ENCODE results near the gene SLC12A8. TPM values are rescaled to one million over a fixed set of nuclear protein-coding genes. Genes with fewer than 3 reads are reported as not detected.

Gene SLC12A8
- total and polyA plus RNA-seq, 2 donors from 2014 or later: 5.4 to 29.1 TPM

DNA sequence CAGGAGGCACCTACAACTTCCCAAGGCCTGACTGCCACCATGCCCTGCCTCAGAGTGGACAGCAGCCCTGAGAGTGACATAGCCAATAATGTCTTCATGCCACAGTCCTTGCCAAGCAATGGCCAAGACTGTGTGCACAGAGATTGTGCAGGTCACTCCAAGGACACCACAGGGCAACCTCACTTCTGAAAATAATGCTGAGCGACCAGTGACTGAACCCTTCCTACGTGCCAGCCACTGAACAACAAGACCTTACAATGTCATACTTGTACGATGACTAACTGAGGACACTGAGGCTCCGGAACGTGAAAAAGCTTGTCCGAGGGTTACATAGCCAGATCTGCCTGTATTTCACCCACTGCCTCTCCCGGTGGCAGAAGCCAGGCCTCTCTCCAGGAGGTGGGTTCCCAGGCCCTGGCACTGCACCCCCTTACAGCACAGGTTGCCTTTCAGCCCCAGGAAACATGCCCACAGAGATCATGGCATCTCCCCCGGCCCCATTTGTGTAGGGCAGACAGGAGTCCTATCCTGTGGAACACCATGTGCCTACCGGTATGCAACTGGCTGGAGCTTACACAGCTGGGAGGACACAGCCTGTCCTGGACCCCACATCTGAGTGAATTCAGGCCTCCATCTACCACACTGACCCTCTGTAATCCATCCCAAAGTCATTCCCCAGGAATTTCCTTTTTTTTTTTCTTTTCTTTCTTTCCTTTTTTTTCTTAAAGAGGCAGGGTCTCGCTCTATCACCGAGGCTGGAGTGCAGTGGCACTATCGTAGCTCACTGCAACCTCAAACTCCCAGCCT is 72.3 kb downstream of the SLC12A8 start:
- no peak for DNase-seq
- Histone ChIP-seq H3K9ac (ENCODE audit: low read length in 3 of 3) (no peak overlapping the region), H3K27me3 (ENCODE audit: control insufficient read depth, insufficient read depth, low read length) (no peaks in the 10 kb centered on the region), H3K4me3 (ENCODE audit: low read length in 3 of 3) (no peak overlapping the region), H3K27ac (ENCODE audit: low read depth in 2 of 2, low read length in 2 of 2) (no peak overlapping the region), H3K9me3 (ENCODE audit: control insufficient read depth in 2 of 3, insufficient read depth in 1 of 3, low read length in 3 of 3) (no peaks in the 10 kb centered on the region), H3K36me3 (ENCODE audit: control insufficient read depth in 2 of 3, insufficient read depth in 3 of 3, low read length in 3 of 3) (no peaks in the 10 kb centered on the region), H3K4me1 (ENCODE audit: control insufficient read depth in 2 of 3, insufficient read depth in 2 of 3, low read depth in 1 of 3, low read length in 3 of 3) (peaks cover 2 to 13% (median 4%) of the 10 kb centered on the region in 3 donors)
- TF ChIP-seq, protein P1, sequence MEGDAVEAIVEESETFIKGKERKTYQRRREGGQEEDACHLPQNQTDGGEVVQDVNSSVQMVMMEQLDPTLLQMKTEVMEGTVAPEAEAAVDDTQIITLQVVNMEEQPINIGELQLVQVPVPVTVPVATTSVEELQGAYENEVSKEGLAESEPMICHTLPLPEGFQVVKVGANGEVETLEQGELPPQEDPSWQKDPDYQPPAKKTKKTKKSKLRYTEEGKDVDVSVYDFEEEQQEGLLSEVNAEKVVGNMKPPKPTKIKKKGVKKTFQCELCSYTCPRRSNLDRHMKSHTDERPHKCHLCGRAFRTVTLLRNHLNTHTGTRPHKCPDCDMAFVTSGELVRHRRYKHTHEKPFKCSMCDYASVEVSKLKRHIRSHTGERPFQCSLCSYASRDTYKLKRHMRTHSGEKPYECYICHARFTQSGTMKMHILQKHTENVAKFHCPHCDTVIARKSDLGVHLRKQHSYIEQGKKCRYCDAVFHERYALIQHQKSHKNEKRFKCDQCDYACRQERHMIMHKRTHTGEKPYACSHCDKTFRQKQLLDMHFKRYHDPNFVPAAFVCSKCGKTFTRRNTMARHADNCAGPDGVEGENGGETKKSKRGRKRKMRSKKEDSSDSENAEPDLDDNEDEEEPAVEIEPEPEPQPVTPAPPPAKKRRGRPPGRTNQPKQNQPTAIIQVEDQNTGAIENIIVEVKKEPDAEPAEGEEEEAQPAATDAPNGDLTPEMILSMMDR (IDR thresholded peaks at IDR 0.05; ENCODE audit: borderline replicate concordance, extremely low read depth, insufficient read depth): no peak
- intact Hi-C loops (cut with DNase I): no loop called here
- no peak for FAIRE-seq

DNA sequence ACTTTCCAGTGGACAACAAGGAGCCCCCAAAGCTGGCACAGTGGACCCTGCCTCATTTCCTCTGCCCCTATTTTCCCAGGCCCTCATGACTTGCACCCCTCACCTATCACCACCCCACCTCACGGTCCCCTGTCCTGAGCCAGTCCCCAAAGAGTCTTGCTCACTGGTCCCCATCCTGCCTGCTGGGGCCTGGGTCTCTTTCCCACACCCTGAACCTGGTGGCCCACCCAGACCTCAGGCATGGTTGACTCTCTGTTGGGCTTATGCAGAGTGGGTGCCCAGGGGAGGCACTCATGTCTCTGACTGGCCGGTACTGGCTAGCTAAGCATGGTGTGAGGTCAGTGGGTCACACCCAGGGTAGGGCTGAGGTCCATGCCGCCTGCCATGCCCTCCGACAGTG is 73.2 kb downstream of the SLC12A8 start:
- Histone ChIP-seq H3K36me3 (ENCODE audit: control insufficient read depth in 2 of 3, insufficient read depth in 3 of 3, low read length in 3 of 3) (no peaks in the 10 kb centered on the region), H3K4me1 (ENCODE audit: control insufficient read depth in 2 of 3, insufficient read depth in 2 of 3, low read depth in 1 of 3, low read length in 3 of 3) (peaks cover 2 to 9% (median 4%) of the 10 kb centered on the region in 3 donors), H3K27ac (ENCODE audit: low read depth in 2 of 2, low read length in 2 of 2) (no peak overlapping the region), H3K9me3 (ENCODE audit: control insufficient read depth in 2 of 3, insufficient read depth in 1 of 3, low read length in 3 of 3) (no peaks in the 10 kb centered on the region), H3K4me3 (ENCODE audit: low read length in 3 of 3) (no peak overlapping the region), H3K27me3 (ENCODE audit: control insufficient read depth, insufficient read depth, low read length) (no peaks in the 10 kb centered on the region), H3K9ac (ENCODE audit: low read length in 3 of 3) (no peak overlapping the region)
- FAIRE-seq (no peak), DNase-seq (no peak)
- TF ChIP-seq, protein P1 (IDR thresholded peaks at IDR 0.05; ENCODE audit: borderline replicate concordance, extremely low read depth, insufficient read depth): no peak
- intact Hi-C loops (cut with DNase I): no loop called here

DNA sequence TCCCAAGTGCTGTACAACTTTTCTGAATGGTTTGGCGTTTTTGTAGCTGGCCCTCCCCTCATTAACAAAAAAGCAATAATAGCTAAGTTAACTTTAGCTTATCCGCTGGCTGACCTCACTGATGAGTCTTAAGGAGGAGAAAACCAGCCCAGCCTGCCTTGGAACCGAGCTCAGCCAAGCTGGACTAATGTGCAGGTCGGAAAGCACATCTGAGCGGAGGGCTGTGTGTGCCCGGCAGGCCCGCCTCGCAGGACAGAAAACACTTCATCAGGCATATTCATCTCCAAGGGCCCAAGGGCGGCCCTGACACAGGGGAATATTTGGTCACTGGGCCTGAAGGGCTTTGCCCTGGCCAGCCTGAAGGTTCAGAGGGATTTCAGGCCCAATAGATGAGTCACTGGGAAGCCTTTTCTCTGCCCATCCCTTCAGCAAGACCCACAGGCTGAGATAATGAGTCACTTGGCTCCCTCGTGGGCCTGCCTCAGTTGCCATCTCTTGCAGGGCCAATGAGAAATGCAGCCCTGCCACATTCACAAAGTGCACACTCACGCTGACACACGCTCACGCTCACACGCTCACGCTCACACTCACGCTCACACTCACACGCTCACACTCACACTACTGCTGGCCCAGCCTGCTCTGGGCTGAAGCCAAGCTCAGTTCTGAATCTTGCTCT is 75.1 kb downstream of the SLC12A8 start:
- intact Hi-C loops (cut with DNase I): no loop called here
- no peak overlapping the region for H3K9ac ChIP-seq (ENCODE audit: low read length in 3 of 3)
- H3K27ac ChIP-seq (ENCODE audit: low read depth in 2 of 2, low read length in 2 of 2): no peak overlapping the region
- DNase-seq (no peak), FAIRE-seq (no peak)
- H3K36me3 ChIP-seq (ENCODE audit: control insufficient read depth in 2 of 3, insufficient read depth in 3 of 3, low read length in 3 of 3): no peaks in the 10 kb centered on the region
- TF ChIP-seq, protein P1 (IDR thresholded peaks at IDR 0.05; ENCODE audit: borderline replicate concordance, extremely low read depth, insufficient read depth): no peak
- no peaks in the 10 kb centered on the region for H3K27me3 ChIP-seq (ENCODE audit: control insufficient read depth, insufficient read depth, low read length)
- H3K4me1 ChIP-seq (ENCODE audit: control insufficient read depth in 2 of 3, insufficient read depth in 2 of 3, low read depth in 1 of 3, low read length in 3 of 3): peaks cover 0 to 5% (median 4%) of the 10 kb centered on the region in 3 donors
- H3K4me3 ChIP-seq (ENCODE audit: low read length in 3 of 3): no peak overlapping the region
- no peaks in the 10 kb centered on the region for H3K9me3 ChIP-seq (ENCODE audit: control insufficient read depth in 2 of 3, insufficient read depth in 1 of 3, low read length in 3 of 3)

All from kidney (tissue), 14 donors.